ENCODE results near the gene ARAP1. TPM values are rescaled to one million over a fixed set of nuclear protein-coding genes. Genes with fewer than 3 reads are reported as not detected.
"Not testable (repeated sequence)": the region's sequence is repeated elsewhere in the genome, so short reads cannot be mapped to it uniquely, and the experiment has no call there.

Gene ARAP1
- total RNA-seq, 2 donors from 2014 or later: 70.4 to 89.8 TPM

GRCh38 chr11:72792437-72793021 is 40.3 kb upstream of the ARAP1 start:
- Histone ChIP-seq H3K27ac (peak overlapping the region; percentile 90), H3K4me3 (no peak overlapping the region), H3K27me3 (no peaks in the 10 kb centered on the region), H3K4me1 (peaks cover 19% of the 10 kb centered on the region), H3K36me3 (no peaks in the 10 kb centered on the region), H3K9ac (ENCODE audit: low read depth in 2 of 2, low read length in 2 of 2) (no peak overlapping the region), H3K9me3 (no peaks in the 10 kb centered on the region)
- no peak for DNase-seq
- no peak for TF ChIP-seq CTCF (IDR thresholded peaks at IDR 0.05)
- intact Hi-C loops (cut with DNase I): loop anchor here (2.0 kb wide), 1 partner anchor 68 kb away; no protein-coding TSS in a partner anchor

GRCh38 chr11:72791228-72791627 is 39.0 kb upstream of the ARAP1 start:
- H3K36me3 ChIP-seq; H3K27ac ChIP-seq; DNase-seq; H3K27me3 ChIP-seq; H3K9me3 ChIP-seq; intact Hi-C loops (cut with DNase I); H3K4me3 ChIP-seq; H3K9ac ChIP-seq (ENCODE audit: low read depth in 2 of 2, low read length in 2 of 2): not testable (repeated sequence)
- H3K4me1 ChIP-seq: peaks cover 19% of the 10 kb centered on the region

GRCh38 chr11:72789493-72790131 is 37.4 kb upstream of the ARAP1 start:
- no peaks in the 10 kb centered on the region for H3K27me3 ChIP-seq
- peak overlapping the region in 1 of 2 donors; percentile 65 for H3K9ac ChIP-seq (ENCODE audit: low read depth in 2 of 2, low read length in 2 of 2)
- intact Hi-C loops (cut with DNase I): no loop called here
- no peak overlapping the region for H3K27ac ChIP-seq
- no peak overlapping the region for H3K4me3 ChIP-seq
- no peaks in the 10 kb centered on the region for H3K9me3 ChIP-seq
- peaks cover 26% of the 10 kb centered on the region for H3K4me1 ChIP-seq
- H3K36me3 ChIP-seq: no peaks in the 10 kb centered on the region
- no peak for DNase-seq
- no peak for TF ChIP-seq CTCF (IDR thresholded peaks at IDR 0.05)

- intact Hi-C loops (cut with DNase I): no loop called here
- Histone ChIP-seq H3K4me1 (peaks cover 28% of the 10 kb centered on the region), H3K27me3 (no peaks in the 10 kb centered on the region), H3K9me3 (no peaks in the 10 kb centered on the region), H3K36me3 (no peaks in the 10 kb centered on the region), H3K9ac (ENCODE audit: low read depth in 2 of 2, low read length in 2 of 2) (peak overlapping the region; percentile 60 to 78), H3K27ac (peak overlapping the region; percentile 90), H3K4me3 (no peak overlapping the region)
- no peak for TF ChIP-seq CTCF (IDR thresholded peaks at IDR 0.05)
- peak; percentile 63 for DNase-seq
Observed at GRCh38 chr11:72788241-72788640, 36.0 kb upstream of the ARAP1 start.

GRCh38 chr11:72787216-72788104 is 35.3 kb upstream of the ARAP1 start:
- intact Hi-C loops (cut with DNase I): no loop called here
- H3K27me3 ChIP-seq: no peaks in the 10 kb centered on the region
- peaks cover 24% of the 10 kb centered on the region for H3K4me1 ChIP-seq
- TF ChIP-seq CTCF (IDR thresholded peaks at IDR 0.05): no peak
- peak; percentile 89 for DNase-seq
- peak overlapping the region; percentile 60 to 78 for H3K9ac ChIP-seq (ENCODE audit: low read depth in 2 of 2, low read length in 2 of 2)
- H3K27ac ChIP-seq: peak overlapping the region; percentile 90
- no peaks in the 10 kb centered on the region for H3K9me3 ChIP-seq
- no peaks in the 10 kb centered on the region for H3K36me3 ChIP-seq
- no peak overlapping the region for H3K4me3 ChIP-seq

Data from colonic mucosa (tissue), 4 donors.